Measurements from ENCODE around the gene EIF3D.
A peak's percentile ranks its signal among the peaks of the same experiment; 100 is the strongest.

Gene EIF3D

DNA sequence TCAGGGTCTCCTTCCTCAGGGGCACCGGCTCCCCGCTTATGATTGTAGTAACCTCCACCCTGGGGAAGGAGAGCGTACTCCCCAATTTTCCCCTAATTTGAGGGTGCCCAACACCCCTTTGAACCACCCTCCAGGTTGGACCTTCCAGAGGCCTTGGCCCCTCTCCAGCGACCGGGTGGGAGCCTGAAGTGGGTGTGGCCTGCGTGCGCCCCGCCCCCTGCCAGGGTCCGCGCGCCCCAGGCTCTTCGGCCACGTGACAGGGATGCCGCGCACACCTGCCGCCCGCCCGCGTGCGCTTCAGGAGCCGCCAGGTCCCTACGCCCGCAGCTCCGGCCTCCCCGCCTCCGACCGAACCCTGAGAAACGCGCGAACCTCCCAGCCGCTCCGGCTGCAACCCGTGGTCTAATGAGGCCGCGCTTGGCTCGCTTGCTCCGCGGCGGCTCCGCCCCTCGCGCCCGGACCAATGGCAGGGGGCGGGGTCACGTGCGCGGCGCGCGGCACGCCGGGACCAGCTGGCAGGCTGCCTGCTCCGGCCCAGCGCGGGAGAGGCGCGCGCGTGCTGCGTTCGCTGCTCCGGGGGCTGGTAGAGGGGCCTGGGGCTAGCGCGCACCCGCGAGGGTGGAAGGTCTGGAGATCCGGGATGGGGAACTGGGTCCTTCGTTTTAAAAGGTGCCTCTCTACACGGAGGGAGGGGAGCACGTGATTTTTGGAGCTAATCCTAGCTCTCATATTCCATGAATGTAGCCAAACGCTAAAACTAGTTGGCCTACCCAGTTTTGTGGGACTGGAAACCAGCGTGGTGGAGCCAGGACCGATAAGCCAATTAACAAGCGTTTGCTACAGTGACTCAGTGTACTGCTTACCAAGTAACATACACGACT is 22.1 kb downstream of the EIF3D start, which contains the start of gene FOXRED2:
TSS of gene FOXRED2 (minus strand) at position 404 of the 881 bp plus-strand sequence. CDS start 618 bp downstream, outside the sequence.
- DNase-seq: peak; percentile 82

DNA sequence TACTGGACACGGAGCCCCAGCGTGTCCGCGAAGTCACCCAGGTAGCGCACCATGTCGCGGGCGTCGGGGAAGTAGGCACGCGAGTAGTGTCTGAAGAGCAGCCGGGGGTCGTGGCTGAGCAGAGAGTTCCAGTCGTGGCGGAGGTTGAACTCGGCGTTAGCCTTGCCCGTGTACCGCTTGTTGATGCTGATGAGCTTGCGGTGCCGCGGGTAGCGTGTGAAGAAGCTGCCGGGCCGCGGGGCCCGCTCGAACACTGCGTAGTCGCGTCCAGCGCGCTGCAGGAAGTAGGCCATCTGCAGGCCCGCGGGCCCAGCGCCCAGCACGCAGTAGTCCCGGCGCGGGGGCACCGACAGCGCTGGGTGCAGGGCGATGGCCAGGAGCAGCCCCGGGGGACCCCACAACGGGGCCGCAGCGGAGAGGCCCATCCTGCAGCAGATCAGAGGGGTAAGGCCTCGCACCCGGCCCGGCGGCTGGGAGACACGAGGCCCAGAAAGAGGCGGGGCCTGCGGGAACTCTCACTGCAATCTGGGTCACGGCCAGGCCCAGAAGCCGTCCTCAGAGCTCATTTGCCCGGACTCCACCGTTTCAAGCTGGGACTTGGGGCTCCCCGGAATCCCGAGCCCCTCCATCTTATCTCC is 22.8 kb downstream of the EIF3D start:
- DNase-seq: no peak

DNA sequence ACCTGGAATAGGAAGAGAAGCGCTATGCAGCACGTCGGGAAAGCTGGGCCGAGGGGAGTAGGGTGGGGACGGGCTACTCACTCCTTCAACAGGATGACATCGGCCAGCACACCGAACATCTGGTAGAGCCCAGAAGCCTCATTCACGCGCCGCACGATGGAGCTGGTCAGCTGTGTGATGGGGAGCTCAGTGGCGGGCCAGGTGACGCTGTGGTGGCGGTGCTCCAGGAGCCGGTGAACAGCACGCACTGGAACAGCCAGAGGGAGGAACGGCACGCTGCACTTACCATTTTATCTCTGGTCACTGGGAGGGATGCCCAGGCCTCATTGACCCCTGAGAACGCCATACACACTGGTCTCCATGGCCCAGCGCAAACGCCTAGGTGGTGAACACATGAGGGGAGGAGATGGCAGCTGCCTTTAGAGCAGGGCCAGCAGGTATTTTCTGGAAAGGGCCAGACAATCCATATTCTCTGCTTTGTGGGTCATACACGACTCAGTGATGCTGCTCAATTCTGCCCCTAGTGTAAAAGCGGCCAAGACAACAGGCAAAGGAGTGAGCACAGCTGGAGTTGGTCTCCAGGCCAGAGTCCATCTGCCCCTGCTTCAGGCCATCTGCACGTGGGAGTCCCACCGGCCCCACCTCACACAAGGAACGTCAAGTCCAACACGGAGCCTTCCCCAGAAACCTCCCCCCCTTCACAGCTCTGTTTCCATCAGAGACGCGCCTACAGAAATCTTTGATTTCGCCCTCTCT is 30.9 kb downstream of the EIF3D start:
- no peak for DNase-seq

DNA sequence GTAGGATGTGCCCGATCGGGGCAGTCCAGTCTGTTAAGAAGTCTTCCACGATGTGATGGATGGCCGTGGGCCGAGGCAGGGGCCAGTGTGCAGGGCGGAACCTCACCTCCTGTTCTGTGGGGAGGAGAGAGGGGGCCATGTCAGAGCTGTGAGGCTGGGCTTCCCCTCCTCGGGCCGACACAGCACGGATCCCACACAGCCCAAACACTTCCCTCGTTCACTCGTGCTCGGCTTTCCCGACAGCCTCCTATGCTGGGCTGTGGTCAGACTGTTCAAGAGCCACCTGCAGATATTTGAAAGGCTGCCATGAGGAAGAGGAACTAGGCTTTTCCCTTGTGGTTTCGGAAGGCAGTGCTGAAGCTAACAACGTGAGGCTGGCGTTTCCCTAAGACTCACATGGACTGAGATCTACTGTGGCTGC is 35.3 kb downstream of the EIF3D start:
- no peak for DNase-seq

DNA sequence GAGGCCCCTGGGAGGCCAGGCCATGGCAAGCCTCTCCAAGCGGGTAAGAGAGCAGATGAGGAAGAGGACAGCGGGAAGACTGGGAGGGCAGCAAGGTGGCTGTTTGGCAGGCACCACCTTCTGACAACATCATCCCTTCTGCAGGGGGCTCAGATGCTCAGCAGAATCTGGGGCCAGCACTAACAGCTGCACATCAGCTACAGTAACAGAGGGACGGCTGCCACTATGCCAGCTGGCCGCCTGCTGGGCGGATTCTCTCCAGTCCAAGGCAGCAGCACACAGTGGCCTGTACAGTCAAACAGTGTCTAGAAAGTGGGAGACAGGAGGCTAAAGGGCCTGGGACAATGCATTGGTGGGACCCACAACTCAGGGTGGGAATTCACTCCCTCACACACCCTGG is 36.9 kb downstream of the EIF3D start:
- DNase-seq: no peak

DNA sequence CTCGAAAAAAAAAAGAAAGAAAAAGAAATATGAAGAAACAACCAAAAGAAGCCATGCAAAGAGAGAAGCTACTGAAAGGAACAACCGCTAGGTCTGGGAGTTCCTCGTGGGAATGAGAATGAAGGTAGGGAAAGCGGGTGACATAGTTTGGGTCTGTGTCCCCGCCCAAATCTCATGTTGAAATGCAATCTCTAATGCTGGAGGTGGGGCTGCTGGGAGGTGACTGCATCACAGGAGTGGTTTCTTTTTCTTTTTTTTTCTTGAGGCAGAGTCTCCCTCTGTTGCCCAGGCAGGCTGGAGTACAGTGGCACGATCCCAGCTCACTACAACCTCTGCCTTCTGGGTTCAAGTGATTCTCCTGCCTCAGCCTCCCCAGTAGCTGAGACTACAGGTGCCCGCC is 37.8 kb downstream of the EIF3D start:
- no peak for DNase-seq

DNA sequence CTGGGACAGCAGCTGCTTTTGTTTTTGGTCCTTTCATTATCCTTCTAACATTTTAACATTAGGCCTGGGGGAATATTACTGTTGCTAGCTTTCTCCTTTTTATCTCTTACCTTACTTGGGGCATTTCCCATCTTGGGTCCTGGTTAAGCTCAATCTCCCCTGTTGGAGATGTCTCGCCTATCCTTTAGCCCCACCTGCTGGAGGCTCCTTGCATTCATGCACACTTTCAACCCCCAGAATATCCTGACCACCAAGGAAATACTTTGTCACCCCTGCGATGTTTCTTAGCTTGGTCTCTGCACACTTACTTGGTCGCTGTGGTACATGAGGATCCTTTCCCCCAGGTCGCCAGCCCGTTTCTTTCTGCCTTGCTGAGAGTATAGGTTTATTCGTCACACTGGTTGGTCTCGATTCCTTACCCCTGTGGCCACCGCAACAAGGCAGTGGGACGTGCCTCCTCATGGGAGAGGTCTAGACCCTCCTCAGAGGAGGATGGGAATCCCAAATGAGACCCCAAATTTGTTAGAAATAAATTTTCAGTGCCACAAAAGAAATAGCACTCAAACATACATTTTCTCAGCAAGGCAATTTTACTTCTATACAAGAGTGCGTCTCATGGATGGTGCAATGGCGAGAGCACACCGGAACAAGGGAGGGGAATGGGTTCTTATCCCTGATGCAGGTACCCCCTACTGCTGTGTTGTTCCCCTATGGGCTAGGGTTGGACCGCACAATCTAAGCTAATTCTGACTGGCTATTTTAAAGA is 42.2 kb downstream of the EIF3D start:
- DNase-seq: peak; percentile 32

DNA sequence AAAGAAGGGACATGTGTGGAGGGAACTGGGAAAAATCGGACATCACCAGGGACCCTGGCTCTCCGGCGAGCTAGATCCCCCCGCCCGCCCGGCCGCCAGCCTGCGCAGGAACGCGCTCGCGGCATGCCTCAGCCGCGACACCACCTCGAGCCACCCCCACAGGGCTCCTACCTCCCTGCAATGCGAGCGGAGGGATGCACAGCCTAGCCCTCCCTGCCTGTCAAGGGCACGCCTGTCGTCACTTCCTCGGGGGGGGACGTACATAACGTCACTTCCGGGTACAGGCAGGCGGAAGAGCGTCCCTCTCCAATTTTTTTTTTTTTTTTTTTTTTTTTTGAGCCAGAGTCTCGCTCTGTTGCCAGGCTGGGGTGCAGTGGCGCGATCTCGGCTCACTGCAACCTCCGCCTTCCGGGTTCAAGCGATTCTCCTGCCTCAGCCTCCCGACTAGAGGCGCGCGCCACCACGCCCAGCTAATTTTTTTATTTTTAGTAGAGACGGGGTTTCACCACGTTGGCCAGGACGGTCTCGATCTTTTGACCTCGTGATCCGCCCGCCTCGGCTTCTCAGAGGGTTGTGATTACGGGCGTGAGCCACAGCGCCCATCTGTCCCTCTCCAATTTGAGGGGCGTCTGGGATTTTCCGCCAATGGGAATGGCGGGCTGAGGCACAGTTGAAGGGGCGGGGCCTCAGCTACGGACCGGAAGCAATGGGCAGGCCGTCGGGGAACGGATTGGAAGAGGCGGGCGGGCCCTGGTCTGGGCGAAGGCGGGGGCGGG is 47.4 kb downstream of the EIF3D start, which contains the start of gene TXN2:
TSS of gene TXN2 (minus strand) at position 248 of the 776 bp plus-strand sequence. CDS start 803 bp downstream, outside the sequence.
- DNase-seq: peak; percentile 91

DNA sequence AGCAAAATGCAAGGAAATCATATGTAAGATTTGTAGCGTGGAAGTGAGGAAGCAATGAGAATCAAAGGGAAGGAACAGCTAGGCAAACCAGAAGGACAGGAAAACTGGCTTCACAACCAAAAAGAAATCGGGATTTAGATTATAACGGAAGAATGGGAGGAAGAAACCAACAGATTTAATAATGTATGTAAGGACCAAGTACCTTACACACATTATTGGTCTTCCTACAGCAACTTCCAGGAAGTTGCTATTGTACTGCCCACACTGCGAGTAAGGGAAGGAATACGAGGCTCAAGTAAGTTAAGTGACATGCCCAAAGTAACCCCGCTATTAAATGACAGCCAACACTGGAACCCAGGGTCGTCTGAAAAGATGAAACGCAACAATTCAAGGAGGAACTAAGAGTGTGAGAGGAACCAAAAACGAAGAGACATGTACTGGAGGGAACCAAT is 48.0 kb downstream of the EIF3D start:
- no peak for DNase-seq

DNA sequence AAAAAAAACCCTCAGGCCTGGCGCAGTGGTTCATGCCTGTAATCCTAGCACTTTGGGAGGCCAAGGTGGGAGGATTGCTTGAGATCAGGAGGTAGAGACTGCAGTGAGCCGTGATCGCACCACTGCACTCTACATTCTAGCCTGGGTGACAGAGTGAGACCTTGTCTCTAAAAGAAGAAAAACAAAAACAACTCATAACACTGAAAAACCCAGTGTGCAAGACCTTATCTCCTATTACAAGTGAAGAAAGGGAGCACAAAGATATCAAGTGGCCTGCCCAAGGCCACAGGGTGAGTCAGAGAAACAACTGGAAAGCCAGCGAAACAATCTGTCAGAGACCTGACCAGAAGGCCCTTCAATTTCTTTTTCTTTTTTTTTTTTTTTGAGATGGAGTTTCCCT is 50.0 kb downstream of the EIF3D start:
- no peak for DNase-seq

DNA sequence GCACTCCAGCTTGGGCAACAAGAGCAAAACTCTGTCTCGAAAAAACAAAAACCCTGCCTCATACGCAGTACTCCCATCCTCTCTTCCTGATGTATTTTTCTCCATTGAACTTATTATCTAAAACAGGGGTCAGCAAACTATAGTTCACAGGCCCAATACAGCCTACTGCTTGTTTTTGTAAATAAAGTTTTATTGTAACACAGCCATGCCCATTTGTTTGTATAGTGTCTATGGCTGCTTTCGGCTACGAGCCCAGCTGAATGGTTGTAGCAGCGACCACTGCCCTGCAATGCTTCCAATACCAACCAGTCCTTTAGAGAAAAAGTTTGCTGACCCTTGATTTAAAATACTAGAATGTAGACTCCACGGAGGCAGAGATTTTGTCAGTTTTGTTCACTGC is 53.6 kb downstream of the EIF3D start:
- no peak for DNase-seq

DNA sequence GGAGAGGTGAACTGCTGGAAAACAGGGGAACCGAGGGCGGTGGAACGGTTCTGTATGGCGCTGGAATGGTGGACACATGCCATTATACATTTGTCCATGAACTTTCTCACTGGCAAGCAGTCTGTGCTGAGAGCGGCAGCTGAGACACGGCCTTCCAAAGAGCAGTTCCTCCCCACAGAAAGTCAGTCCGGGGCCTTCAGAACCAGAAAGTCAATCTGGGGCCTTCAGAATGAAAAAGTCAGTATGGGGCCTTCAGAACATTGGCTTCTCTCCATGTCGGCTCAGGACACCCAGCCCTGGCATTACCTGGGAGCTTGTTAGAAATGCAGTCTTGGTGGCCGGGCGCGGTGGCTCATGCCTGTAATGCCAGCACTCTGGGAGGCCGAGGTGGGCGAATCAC is 56.3 kb downstream of the EIF3D start:
- DNase-seq: no peak

DNA sequence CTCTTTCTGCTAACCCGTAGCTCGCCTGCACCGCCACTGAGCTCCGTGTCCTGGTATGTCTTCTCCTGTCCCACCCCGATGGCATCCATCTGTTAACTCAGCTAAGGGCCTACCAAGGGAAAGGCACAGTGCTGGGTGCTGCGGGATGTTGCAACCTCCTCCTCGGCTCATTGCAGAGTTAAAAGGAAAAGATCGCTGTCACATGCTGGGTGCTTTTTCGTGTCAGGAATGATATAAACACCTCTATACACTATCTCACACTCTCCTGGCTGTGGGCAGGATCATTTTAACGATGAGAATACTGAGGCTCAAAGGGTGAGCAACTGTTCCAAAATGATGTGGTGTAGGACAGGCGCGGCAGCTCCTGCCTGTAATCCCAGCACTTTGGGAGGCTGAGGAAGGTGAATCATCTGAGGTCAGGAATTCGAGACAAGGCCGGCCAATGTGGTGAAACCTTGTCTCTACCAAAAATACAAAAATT is 57.6 kb downstream of the EIF3D start:
- DNase-seq: no peak

DNA sequence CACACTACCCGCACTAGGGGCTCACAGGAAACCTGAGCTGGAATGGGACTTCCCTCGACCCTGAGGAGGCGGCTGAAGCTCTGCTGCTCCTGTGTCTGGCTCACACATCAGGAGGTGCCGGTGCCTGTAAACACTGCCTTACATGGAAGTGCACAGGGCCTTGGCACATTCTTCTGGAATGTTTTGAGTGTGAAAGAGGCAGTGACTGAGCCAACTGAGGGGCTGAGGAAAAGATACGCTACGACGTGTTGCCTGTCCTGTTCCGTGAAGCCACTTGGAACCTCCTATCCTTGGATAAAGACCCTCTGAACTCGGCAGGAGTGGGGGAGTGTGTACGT is 58.0 kb downstream of the EIF3D start:
- no peak for DNase-seq

DNA sequence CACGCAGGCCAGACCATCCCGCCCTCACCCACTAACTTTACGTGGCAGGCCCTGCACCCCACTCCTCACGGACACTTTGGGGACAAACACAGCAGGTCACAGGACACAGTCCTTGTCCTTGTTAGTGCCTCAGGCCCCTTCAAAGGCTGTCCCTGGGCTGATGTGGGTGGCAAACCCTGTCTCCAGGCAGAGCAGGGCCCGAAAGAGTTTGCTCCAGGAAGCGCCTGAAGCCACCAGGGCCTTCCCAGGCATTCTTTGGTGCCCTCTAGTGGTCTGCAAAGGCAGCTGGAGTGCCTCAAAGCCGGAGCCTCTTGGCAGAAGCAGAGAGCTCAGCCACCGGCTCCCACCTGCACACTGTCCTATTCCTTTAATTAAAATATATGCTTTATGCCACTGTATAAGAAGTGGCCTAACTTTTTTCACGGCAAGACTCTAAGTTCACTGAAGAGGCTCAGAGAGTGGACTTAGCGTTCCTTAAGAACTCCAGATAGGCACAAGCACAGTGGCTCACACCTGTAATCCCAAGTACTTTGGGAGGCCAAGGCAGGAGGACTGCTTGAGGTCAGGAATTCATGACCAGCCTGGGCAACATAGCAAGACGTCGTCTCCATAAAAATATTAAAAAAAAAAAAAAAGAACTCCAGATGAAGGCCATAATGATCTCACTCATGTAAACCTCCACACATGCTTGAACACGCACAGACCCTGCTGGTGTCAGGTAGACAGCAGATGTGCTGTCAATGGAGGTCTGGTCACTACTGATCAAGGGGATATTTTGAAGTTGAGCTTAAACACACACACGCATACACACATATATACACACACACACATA is 58.6 kb downstream of the EIF3D start:
- peak; percentile 61 for DNase-seq

DNA sequence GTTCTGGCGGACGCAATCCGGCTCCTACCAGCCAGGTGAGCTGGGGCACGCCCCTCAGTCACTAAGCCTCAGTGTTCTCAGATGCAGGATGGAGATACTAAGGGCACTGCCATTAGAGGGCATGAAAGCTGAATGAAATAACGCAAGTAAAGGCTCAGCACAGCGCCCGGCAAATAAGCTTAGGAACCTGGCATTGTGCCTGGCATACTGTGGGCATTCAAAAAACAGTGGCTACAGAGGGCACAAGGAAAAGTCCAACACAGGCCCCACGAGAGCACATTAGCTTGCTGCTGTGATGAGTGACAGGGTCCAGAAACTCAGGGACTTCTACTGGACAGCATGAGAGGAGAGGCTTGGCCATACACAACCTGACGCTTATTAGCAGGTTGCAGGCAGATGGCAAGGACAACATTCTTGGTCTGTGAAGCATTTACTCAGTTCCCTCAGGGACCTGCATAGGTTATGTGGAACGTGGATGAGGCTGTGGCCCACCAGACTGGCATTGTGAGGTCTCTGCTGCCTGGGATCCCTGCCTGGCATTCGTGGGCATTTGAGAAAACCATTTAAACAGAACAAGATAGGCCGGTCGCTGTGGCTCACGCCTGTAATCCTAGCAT is 59.8 kb downstream of the EIF3D start:
- no peak for DNase-seq

DNA sequence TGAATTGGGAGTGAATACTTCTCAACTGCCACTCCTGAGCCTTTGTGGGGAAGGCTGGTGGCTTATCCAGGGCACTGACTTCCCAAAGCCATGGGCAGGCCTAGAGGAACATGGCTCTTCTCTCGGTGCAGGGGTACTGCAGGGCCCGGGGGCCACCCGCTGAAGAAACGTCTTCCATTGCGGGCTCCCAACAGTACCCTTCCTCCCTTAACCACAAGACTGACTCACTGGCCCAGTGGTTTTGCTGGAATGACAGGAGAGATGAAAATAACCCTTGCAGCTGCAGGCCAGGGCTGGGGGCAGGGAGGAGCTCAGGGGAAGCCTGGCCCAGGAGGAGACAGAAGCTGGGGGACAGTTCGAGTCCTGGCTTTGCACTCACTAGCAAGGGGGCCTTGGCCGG is 61.0 kb downstream of the EIF3D start:
- DNase-seq: peak; percentile 54

DNA sequence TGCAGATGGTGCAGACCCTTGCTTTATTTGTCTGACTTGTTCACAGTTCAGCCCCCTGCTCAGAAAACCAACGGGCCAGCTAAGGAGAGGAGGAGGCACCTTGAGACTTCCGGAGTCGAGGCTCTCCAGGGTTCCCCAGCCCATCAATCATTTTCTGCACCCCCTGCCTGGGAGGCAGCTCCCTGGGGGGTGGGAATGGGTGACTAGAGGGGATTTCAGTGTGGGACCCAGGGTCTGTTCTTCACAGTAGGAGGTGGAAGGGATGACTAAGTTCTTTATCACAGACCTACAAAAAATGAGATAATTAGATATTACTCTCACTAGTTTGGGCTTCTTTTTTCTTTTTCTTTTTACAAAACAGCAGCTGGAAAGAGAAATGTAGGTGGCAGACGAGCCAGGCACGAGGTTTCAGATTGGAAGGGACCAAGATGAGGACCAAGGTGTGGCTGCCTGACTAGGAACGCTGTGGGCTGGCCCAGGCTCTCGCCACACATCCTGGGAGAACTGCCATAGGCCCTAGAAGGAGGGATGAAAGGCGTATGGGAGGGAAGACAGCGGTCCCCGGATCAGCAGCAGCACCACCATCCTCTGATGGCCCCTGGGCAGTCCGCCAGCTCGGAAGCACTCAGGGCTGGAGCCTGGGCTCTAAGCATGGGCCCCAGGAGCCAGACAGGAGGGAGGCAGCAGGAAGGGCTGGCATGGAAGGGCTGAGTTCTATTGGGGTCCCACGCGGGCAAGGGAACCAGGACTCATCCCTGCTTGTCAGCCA is 61.7 kb downstream of the EIF3D start:
- peak; percentile 54 for DNase-seq

DNA sequence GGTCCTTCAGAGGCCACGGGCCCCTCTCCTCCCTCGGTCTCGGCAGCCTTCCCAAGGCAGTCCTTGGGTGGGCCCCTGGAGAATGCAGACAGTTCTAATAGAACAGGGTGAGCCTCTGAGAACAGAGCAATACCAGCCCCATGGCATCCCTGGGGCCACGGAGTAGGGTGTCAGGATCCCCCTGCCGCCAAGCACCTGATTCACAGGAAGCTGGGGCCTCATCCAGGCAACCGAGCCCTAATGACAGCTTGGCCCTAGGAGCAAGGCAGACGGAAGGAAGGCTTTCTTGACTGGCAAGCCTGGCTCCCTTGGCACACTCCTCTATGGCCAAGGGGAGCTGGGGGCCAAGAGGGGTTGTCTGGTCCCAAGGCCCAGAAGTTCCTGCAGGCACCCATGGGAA is 62.7 kb downstream of the EIF3D start:
- no peak for DNase-seq

Measured in T1000 (cell line).